OCI-LY7 (cell line): ENCODE data around the gene HEATR3. TPM values are rescaled to one million over a fixed set of nuclear protein-coding genes. Genes with fewer than 3 reads are reported as not detected.
A peak's percentile ranks its signal among the peaks of the same experiment; 100 is the strongest.

Experiments
- BruUV-seq: library from RNA; stranded (reverse); fragments of 400-500 nt; replicated peaks from 2 replicates; lab custom pipeline; 2021; lab: Mats Ljungman, UMichigan
- CTCF ChIA-PET: fragments of 300-600 bp; sonication (Branson Sonifier 250); formaldehyde crosslinking; loops from one replicate; lab custom pipeline; 2022; ENCODE audit warnings: antibody characterized with exemption; ENCODE audit not compliant: unreplicated experiment; lab: Charles Lee
- POLR2A ChIA-PET: fragments of 300-600 bp; sonication (Branson Sonifier 250); formaldehyde crosslinking; loops from one replicate; lab custom pipeline; 2022; ENCODE audit warnings: antibody characterized with exemption; lab: Charles Lee
- DNase-seq: peaks from one replicate; pipeline ENCODE4 v3.0.0-alpha.2; 2015; ENCODE audit warnings: low spot score
- H2AFZ ChIP-seq: fragments of 200-600 bp; sonication (generic), shearing (Covaris generic); 2 replicates; pipeline ENCODE4 v1.6.1; 2014; ENCODE audit warnings: mild to moderate bottlenecking, antibody characterized with exemption, low read length, moderate library complexity
- H3K27ac ChIP-seq: fragments of 200-600 bp; sonication (generic); 2 replicates; pipeline ENCODE4 v1.5.1; 2014; ENCODE audit warnings: mixed run types, low read depth, mild to moderate bottlenecking, moderate library complexity, low read length, inconsistent platforms; ENCODE audit not compliant: poor library complexity, severe bottlenecking
- H3K36me3 ChIP-seq: fragments of 200-600 bp; sonication (generic); 2 replicates; pipeline ENCODE4 v1.6.1; 2014; ENCODE audit warnings: mild to moderate bottlenecking, antibody characterized with exemption, low read length, moderate library complexity, mixed read lengths; ENCODE audit not compliant: insufficient read depth
- H3K4me1 ChIP-seq: fragments of 200-600 bp; sonication (generic); 2 replicates; pipeline ENCODE4 v1.5.1; 2014; ENCODE audit warnings: mild to moderate bottlenecking, low read length; ENCODE audit not compliant: insufficient read depth, poor library complexity, severe bottlenecking
- H3K4me2 ChIP-seq: fragments of 200-600 bp; sonication (generic); 2 replicates; pipeline ENCODE4 v1.6.1; 2014; ENCODE audit warnings: mild to moderate bottlenecking, low read length
- H3K4me3 ChIP-seq: fragments of 200-600 bp; sonication (generic); 2 replicates; pipeline ENCODE4 v1.5.1; 2014; ENCODE audit warnings: mild to moderate bottlenecking, low read depth, low read length; ENCODE audit not compliant: poor library complexity, severe bottlenecking
- H3K79me2 ChIP-seq: fragments of 200-600 bp; sonication (generic); 2 replicates; pipeline ENCODE4 v1.6.1; 2016; ENCODE audit warnings: low read depth, mild to moderate bottlenecking, low read length, moderate library complexity, mixed read lengths; ENCODE audit not compliant: insufficient read depth
- H3K9me2 ChIP-seq: fragments of 200-600 bp; sonication (generic); 2 replicates; pipeline ENCODE4 v1.6.1; 2016; ENCODE audit warnings: mild to moderate bottlenecking, low read length, mixed read lengths; ENCODE audit not compliant: insufficient read depth
- H3K9me3 ChIP-seq: fragments of 200-600 bp; sonication (generic); 2 replicates; pipeline ENCODE4 v1.6.1; 2014; ENCODE audit warnings: mild to moderate bottlenecking, mixed run types, low read length, mixed read lengths
- H4K20me1 ChIP-seq: fragments of 200-600 bp; sonication (generic); 2 replicates; pipeline ENCODE4 v1.6.1; 2014; ENCODE audit warnings: mild to moderate bottlenecking, antibody characterized with exemption, low read length, moderate library complexity, mixed read lengths; ENCODE audit not compliant: insufficient read depth
- EZH2phosphoT487 ChIP-seq: fragments of 200-600 bp; sonication (generic); IDR thresholded peaks from 2 replicates; pipeline ENCODE4 v1.6.1; 2018; ENCODE audit warnings: low read depth, borderline replicate concordance, mild to moderate bottlenecking, mixed run types, antibody characterized with exemption, low read length, moderate library complexity, mixed read lengths
- intact Hi-C: fragments of 100-400 bp; cut with micrococcal nuclease; formaldehyde crosslinking; loops from one replicate; pipeline ENCODE4 v1.10.0; 2022; ENCODE audit not compliant: unreplicated experiment
- total RNA-seq, 2 experiments: library from RNA; depleted of rRNA in 1 of 2; stranded (reverse); fragments of >200 nt in 1 of 2; shearing (Covaris generic) in 1 of 2; gene quantifications; 2 replicates each; pipeline ENCODE4 v1.2.3, GENCODE V29; 2014 to 2022
- TF ChIP-seq, protein P1 (sequence below): fragments of 200-600 bp; sonication (generic); conservative IDR thresholded peaks from 2 replicates; pipeline ENCODE4 v1.5.1; 2014; ENCODE audit warnings: mild to moderate bottlenecking, antibody characterized with exemption, low read length, moderate library complexity, mixed read lengths

Gene HEATR3
- total RNA-seq, 2 experiments from 2014 or later = 34.2 to 50.6 TPM

DNA sequence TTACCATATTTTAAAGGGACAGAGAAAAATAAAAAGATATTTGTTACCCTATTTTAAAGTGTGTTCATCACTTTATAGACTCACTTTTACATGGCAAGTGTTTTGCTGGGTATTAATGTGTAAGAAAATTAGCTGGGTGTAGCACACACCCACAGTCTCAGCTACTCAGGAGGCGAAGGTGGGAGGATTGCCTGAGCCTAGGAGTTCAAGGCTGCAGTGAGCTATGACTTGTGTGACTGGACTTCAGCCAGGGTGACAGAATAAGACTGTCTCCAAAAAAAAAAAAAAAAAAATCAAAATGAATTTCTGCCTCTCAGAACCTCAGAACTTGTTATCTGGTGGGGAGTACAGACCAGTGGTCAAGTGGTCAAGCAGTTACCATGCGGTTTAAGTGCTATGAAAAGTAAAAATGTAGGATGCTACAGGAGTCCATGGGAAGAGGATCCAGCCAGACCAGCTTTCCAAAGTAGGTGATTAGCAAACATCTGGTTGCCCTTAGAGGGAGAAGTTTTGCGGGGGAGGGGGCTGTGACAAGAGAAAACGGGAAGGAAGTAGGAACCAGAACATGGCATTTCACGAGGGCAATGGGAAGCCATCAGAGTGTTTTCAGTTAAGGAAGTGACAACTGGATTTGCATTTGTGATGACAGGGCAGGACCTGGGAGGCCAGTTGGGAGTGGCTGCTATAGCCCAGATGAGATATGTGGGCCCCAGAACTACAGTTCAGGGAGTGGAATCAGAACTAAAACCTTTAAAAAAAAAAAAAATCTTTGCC is 26.8 kb upstream of the HEATR3 start:
- ChIA-PET CTCF (no interaction called here), POLR2A (interaction anchor here (0.5 to 1.3 kb wide), 7 partner anchors 9 to 164 kb away, joined by 3 to 11 read pairs (median 4); partner anchors contain the start of gene CNEP1R1)
- DNase-seq = peak; percentile 6
- TF ChIP-seq, protein P1, sequence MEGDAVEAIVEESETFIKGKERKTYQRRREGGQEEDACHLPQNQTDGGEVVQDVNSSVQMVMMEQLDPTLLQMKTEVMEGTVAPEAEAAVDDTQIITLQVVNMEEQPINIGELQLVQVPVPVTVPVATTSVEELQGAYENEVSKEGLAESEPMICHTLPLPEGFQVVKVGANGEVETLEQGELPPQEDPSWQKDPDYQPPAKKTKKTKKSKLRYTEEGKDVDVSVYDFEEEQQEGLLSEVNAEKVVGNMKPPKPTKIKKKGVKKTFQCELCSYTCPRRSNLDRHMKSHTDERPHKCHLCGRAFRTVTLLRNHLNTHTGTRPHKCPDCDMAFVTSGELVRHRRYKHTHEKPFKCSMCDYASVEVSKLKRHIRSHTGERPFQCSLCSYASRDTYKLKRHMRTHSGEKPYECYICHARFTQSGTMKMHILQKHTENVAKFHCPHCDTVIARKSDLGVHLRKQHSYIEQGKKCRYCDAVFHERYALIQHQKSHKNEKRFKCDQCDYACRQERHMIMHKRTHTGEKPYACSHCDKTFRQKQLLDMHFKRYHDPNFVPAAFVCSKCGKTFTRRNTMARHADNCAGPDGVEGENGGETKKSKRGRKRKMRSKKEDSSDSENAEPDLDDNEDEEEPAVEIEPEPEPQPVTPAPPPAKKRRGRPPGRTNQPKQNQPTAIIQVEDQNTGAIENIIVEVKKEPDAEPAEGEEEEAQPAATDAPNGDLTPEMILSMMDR = no peak
- TF ChIP-seq EZH2phosphoT487 = no peak
- H3K27ac ChIP-seq = no peak overlapping the region
- intact Hi-C loops = no loop called here
- H3K9me2 ChIP-seq = no peaks in the 10 kb centered on the region
- no peaks in the 10 kb centered on the region for H3K9me3 ChIP-seq
- no peak overlapping the region for H2AFZ ChIP-seq
- peak overlapping the region; percentile 13; the same call in 1 of the 2 replicates for H3K4me2 ChIP-seq
- no peak overlapping the region for H3K4me3 ChIP-seq
- H3K79me2 ChIP-seq = no peaks in the 10 kb centered on the region
- no peaks in the 10 kb centered on the region for H4K20me1 ChIP-seq
- peaks cover 6% of the 10 kb centered on the region for H3K4me1 ChIP-seq
- BruUV-seq = no TSS peak
- peaks cover 28% of the 10 kb centered on the region for H3K36me3 ChIP-seq

GRCh38 chr16:50040018-50040417 is 25.8 kb upstream of the HEATR3 start:
- no peaks in the 10 kb centered on the region for H3K9me2 ChIP-seq
- TF ChIP-seq EZH2phosphoT487 = no peak
- TF ChIP-seq, protein P1 = no peak
- DNase-seq = no peak
- H3K4me1 ChIP-seq = peaks cover 6% of the 10 kb centered on the region
- H3K9me3 ChIP-seq = no peaks in the 10 kb centered on the region
- ChIA-PET POLR2A (no interaction called here), CTCF (no interaction called here)
- H3K79me2 ChIP-seq = no peaks in the 10 kb centered on the region
- no peak overlapping the region for H3K4me3 ChIP-seq
- H2AFZ ChIP-seq = no peak overlapping the region
- H3K27ac ChIP-seq = no peak overlapping the region
- no peak overlapping the region for H3K4me2 ChIP-seq
- peaks cover 18% of the 10 kb centered on the region for H3K36me3 ChIP-seq
- H4K20me1 ChIP-seq = no peaks in the 10 kb centered on the region
- no TSS peak for BruUV-seq
- intact Hi-C loops = no loop called here

DNA sequence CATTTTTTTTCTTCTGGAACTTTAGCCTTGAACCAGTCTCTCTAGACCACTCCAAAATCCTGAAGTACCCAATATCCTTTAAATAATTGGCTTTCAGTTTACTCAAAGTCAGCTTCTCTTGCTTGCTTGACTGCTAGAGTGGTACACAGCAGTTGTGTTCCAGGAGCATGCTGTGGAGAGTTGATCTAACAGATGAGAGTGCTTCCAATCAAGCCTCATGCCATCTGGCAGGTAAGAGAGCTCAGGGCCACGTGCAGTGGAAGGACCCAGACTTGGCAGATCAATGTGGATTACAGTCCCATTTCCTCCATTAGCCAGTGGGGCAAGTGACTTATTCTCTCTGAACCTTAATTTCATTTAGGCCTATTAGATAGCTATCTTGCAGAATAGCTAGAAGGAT is 25.1 kb upstream of the HEATR3 start:
- no TSS peak for BruUV-seq

More for the DNA sequence above, 25.1 kb upstream of the HEATR3 start:
- Histone ChIP-seq H2AFZ (no peak overlapping the region), H3K27ac (no peak overlapping the region), H3K36me3 (peaks cover 11% of the 10 kb centered on the region), H4K20me1 (no peaks in the 10 kb centered on the region), H3K4me3 (no peak overlapping the region), H3K4me1 (peaks cover 6% of the 10 kb centered on the region), H3K4me2 (no peak overlapping the region), H3K9me2 (no peaks in the 10 kb centered on the region), H3K9me3 (no peaks in the 10 kb centered on the region), H3K79me2 (no peaks in the 10 kb centered on the region)
- TF ChIP-seq, protein P1 = no peak
- TF ChIP-seq EZH2phosphoT487 = no peak
- no peak for DNase-seq
- CTCF ChIA-PET = interaction anchor here (0.6 kb wide), 1 partner anchor 170 kb away, joined by 3 read pairs; no protein-coding TSS in a partner anchor
- intact Hi-C loops = no loop called here
- POLR2A ChIA-PET = no interaction called here
